HEK293 (cell line): ENCODE data around the gene CPNE9.
A peak's percentile ranks its signal among the peaks of the same experiment; 100 is the strongest.

Source experiments
- CTCF ChIA-PET: fragments of 350-600 bp; formaldehyde crosslinking; extraction: SDS; loops from one replicate; lab custom pipeline; 2021; ENCODE audit warnings: antibody characterized with exemption; lab: Yijun Ruan, JAX
- POLR2A ChIA-PET: fragments of 300-600 bp; formaldehyde crosslinking; extraction: SDS; loops from one replicate; lab custom pipeline; 2020; ENCODE audit warnings: antibody characterized with exemption, inconsistent platforms; lab: Yijun Ruan, JAX
- H3K27ac ChIP-seq: fragments of 200-500 bp; sonication (Bioruptor generic); 2 replicates; pipeline ENCODE4 v1.5.1; 2014; ENCODE audit warnings: low read depth, low read length, control low read depth, inconsistent platforms; ENCODE audit errors: extremely low read depth
- H3K36me3 ChIP-seq, 2 experiments: fragments of 200-500 bp in 1 of 2; sonication (Bioruptor generic) in 1 of 2; 1 replicate in 1 of 2; 2 replicates in 1 of 2; pipeline ENCODE4 v1.5.1; 2014 to 2017; ENCODE audit warnings: inconsistent platforms in 2 of 2, low read length in 2 of 2; ENCODE audit not compliant: control insufficient read depth in 2 of 2, insufficient read depth in 1 of 2
- H3K4me1 ChIP-seq: fragments of 200-500 bp; sonication (Bioruptor generic); 2 replicates; pipeline ENCODE4 v1.5.1; 2014; ENCODE audit warnings: mild to moderate bottlenecking, low read length, inconsistent platforms; ENCODE audit not compliant: control insufficient read depth, insufficient read depth
- H3K4me3 ChIP-seq: 2 replicates; pipeline ENCODE4 v1.5.1; 2011; ENCODE audit warnings: low read depth, mild to moderate bottlenecking, control low read depth, low read length, moderate library complexity
- H3K9me3 ChIP-seq: fragments of 200-500 bp; sonication (Bioruptor generic); 2 replicates; pipeline ENCODE4 v1.5.1; 2014; ENCODE audit warnings: low read depth, low read length, inconsistent platforms; ENCODE audit not compliant: control insufficient read depth, insufficient read depth
- GFI1B ChIP-seq: fragments of 450-650 bp; formaldehyde crosslinking; IDR thresholded peaks from 2 replicates; pipeline ENCODE4 v1.5.1; 2016; ENCODE audit warnings: missing biosample characterization, missing genetic modification characterization
- KLF17 ChIP-seq: fragments of 450-650 bp; formaldehyde crosslinking; IDR thresholded peaks from 2 replicates; pipeline ENCODE4 v1.5.1; 2016; ENCODE audit warnings: missing biosample characterization, missing genetic modification characterization
- REPIN1 ChIP-seq: fragments of 450-650 bp; formaldehyde crosslinking; IDR thresholded peaks from 2 replicates; pipeline ENCODE4 v1.5.1; 2017; ENCODE audit warnings: missing biosample characterization, missing genetic modification characterization, low read depth
- SCRT1 ChIP-seq: fragments of 450-650 bp; formaldehyde crosslinking; IDR thresholded peaks from 2 replicates; pipeline ENCODE4 v1.5.1; 2016; ENCODE audit warnings: missing biosample characterization, missing genetic modification characterization, borderline replicate concordance
- SCRT2 ChIP-seq: fragments of 450-650 bp; formaldehyde crosslinking; IDR thresholded peaks from 2 replicates; pipeline ENCODE4 v1.5.1; 2016; ENCODE audit warnings: missing biosample characterization, missing genetic modification characterization
- SP2 ChIP-seq: fragments of 450-650 bp; formaldehyde crosslinking; IDR thresholded peaks from 2 replicates; pipeline ENCODE4 v1.5.1; 2016; ENCODE audit warnings: missing biosample characterization, missing genetic modification characterization
- ZBTB20 ChIP-seq: fragments of 450-650 bp; formaldehyde crosslinking; IDR thresholded peaks from 2 replicates; pipeline ENCODE4 v1.5.1; 2016; ENCODE audit warnings: missing biosample characterization, missing genetic modification characterization
- ZNF239 ChIP-seq: fragments of 450-650 bp; formaldehyde crosslinking; IDR thresholded peaks from 2 replicates; pipeline ENCODE4 v1.5.1; 2016; ENCODE audit warnings: missing biosample characterization, missing genetic modification characterization
- ZNF26 ChIP-seq: fragments of 450-650 bp; formaldehyde crosslinking; IDR thresholded peaks from 2 replicates; pipeline ENCODE4 v1.5.1; 2016; ENCODE audit warnings: missing biosample characterization, missing genetic modification characterization
- ZNF280C ChIP-seq: fragments of 450-650 bp; formaldehyde crosslinking; IDR thresholded peaks from 2 replicates; pipeline ENCODE4 v1.5.1; 2016; ENCODE audit warnings: missing biosample characterization, missing genetic modification characterization
- ZNF292 ChIP-seq: fragments of 450-650 bp; formaldehyde crosslinking; IDR thresholded peaks from 2 replicates; pipeline ENCODE4 v1.5.1; 2016; ENCODE audit warnings: low read depth, missing biosample characterization, missing genetic modification characterization, borderline replicate concordance
- ZNF302 ChIP-seq: fragments of 450-650 bp; formaldehyde crosslinking; IDR thresholded peaks from 2 replicates; pipeline ENCODE4 v1.5.1; 2016; ENCODE audit warnings: missing biosample characterization, missing genetic modification characterization, low read depth
- ZNF335 ChIP-seq: fragments of 450-650 bp; formaldehyde crosslinking; conservative IDR thresholded peaks from 2 replicates; pipeline ENCODE4 v1.5.1; 2016; ENCODE audit warnings: missing biosample characterization, missing genetic modification characterization
- ZNF37A ChIP-seq: fragments of 450-650 bp; IDR thresholded peaks from 2 replicates; pipeline ENCODE4 v1.5.1; 2018; ENCODE audit warnings: missing biosample characterization, missing genetic modification characterization
- ZNF398 ChIP-seq: fragments of 450-650 bp; formaldehyde crosslinking; IDR thresholded peaks from 2 replicates; pipeline ENCODE4 v1.5.1; 2017; ENCODE audit warnings: missing biosample characterization, missing genetic modification characterization
- ZNF510 ChIP-seq: fragments of 450-650 bp; formaldehyde crosslinking; IDR thresholded peaks from 2 replicates; pipeline ENCODE4 v1.5.1; 2018; ENCODE audit warnings: mild to moderate bottlenecking, missing genetic modification characterization, missing biosample characterization; ENCODE audit not compliant: insufficient replicate concordance
- ZNF561 ChIP-seq: fragments of 450-650 bp; IDR thresholded peaks from 2 replicates; pipeline ENCODE4 v1.5.1; 2018; ENCODE audit warnings: missing biosample characterization, missing genetic modification characterization, borderline replicate concordance
- ZNF571 ChIP-seq: fragments of 450-650 bp; formaldehyde crosslinking; IDR thresholded peaks from 2 replicates; pipeline ENCODE4 v1.5.0; 2017; ENCODE audit warnings: missing biosample characterization, missing genetic modification characterization
- ZNF600 ChIP-seq: fragments of 450-650 bp; formaldehyde crosslinking; IDR thresholded peaks from 2 replicates; pipeline ENCODE4 v1.5.1; 2016; ENCODE audit warnings: missing biosample characterization, missing genetic modification characterization
- ZNF701 ChIP-seq: fragments of 450-650 bp; formaldehyde crosslinking; IDR thresholded peaks from 2 replicates; pipeline ENCODE4 v1.5.1; 2016; ENCODE audit warnings: missing biosample characterization, missing genetic modification characterization
- ZNF76 ChIP-seq: fragments of 450-650 bp; formaldehyde crosslinking; IDR thresholded peaks from 2 replicates; pipeline ENCODE4; 2016; ENCODE audit warnings: low read depth, missing biosample characterization, missing genetic modification characterization, borderline replicate concordance
- ZSCAN23 ChIP-seq: fragments of 450-650 bp; formaldehyde crosslinking; IDR thresholded peaks from 2 replicates; pipeline ENCODE4 v1.5.1; 2016; ENCODE audit warnings: missing biosample characterization, missing genetic modification characterization

The CPNE9 gene

GRCh38 chr3:9731206-9732079, 27.8 kb downstream of the CPNE9 start, which contains the start of gene BRPF1 (continued):
- no peak for TF ChIP-seq ZNF280C (tag by site-specific recombination)
- peak; percentile 60; the same call in 1 of the 2 replicates for TF ChIP-seq ZNF239 (tag by site-specific recombination)
- no peak for TF ChIP-seq SCRT1 (tag by site-specific recombination)
- peak; percentile 44 for TF ChIP-seq ZNF600 (tag by site-specific recombination)
- TF ChIP-seq ZNF510: no peak
- no peak; the same call in 1 of the 2 replicates for TF ChIP-seq ZNF37A (tag by site-specific recombination)
- TF ChIP-seq REPIN1 (tag by site-specific recombination): 0 out of 2 replicates have a peak, but pooled peaks have one; percentile 65
- TF ChIP-seq GFI1B (tag by site-specific recombination): 0 out of 2 replicates have a peak, but pooled peaks have one; percentile 24
- no peak for TF ChIP-seq ZNF701 (tag by site-specific recombination)
- peak; percentile 88 for TF ChIP-seq ZNF76 (tag by site-specific recombination)
- TF ChIP-seq KLF17: peak; percentile 100
- TF ChIP-seq ZNF26 (tag by site-specific recombination): 0 out of 2 replicates have a peak, but pooled peaks have one; percentile 19
- TF ChIP-seq ZNF292 (tag by site-specific recombination): no peak
- TF ChIP-seq ZNF398 (tag by site-specific recombination): peak; percentile 82
- peak; percentile 93 for TF ChIP-seq ZSCAN23
- peak; percentile 99 for TF ChIP-seq ZNF561 (tag by site-specific recombination)

- peak overlapping the region; percentile 100 for H3K27ac ChIP-seq
Observed at GRCh38 chr3:9732080-9732739, 28.6 kb downstream of the CPNE9 start.

More at GRCh38 chr3:9732080-9732739, 28.6 kb downstream of the CPNE9 start:
- Histone ChIP-seq H3K4me1 (peaks cover 7% of the 10 kb centered on the region; the same call in 1 of the 2 replicates), H3K36me3 (peaks cover 21 to 45% of the 10 kb centered on the region in 2 experiments), H3K9me3 (no peaks in the 10 kb centered on the region), H3K4me3 (peak overlapping the region; percentile 87)
- TF ChIP-seq SP2 (tag by site-specific recombination) (peak; percentile 74), ZBTB20 (tag by site-specific recombination) (peak; percentile 61; the same call in 1 of the 2 replicates), ZNF335 (tag by site-specific recombination) (peak; percentile 74), ZNF76 (tag by site-specific recombination) (peak; percentile 52; the same call in 1 of the 2 replicates), ZNF571 (tag by site-specific recombination) (no peak), SCRT2 (peak; percentile 83), ZNF302 (tag by site-specific recombination) (no peak)
- POLR2A ChIA-PET: interaction anchor here (0.6 to 3.4 kb wide), 9 partner anchors 8 to 409 kb away, joined by 3 to 47 read pairs (median 4); partner anchors contain the start of genes ARPC4, CAMK1, MTMR14 and OGG1
- CTCF ChIA-PET: interaction anchor here (0.6 to 2.3 kb wide), 3 partner anchors 12 to 231 kb away, joined by 3 to 15 read pairs (median 5); no protein-coding TSS in a partner anchor
